SK-N-SH treated with all-trans-retinoic acid at 6 μM for 48 hours (cell line): ENCODE measurements around the gene ITGB3BP.

ENCODE experiments used
- ATAC-seq: fragments of 200-7000 bp; cut with Tn5 transposase; 3 replicates; pipeline ENCODE4 v1.9.1; 2020; ENCODE audit warnings: mild to moderate bottlenecking, moderate library complexity
- ARNTL ChIP-seq: fragments of 450-650 bp; formaldehyde crosslinking; IDR thresholded peaks from 2 replicates; pipeline ENCODE4 v1.5.0; 2020; ENCODE audit warnings: low read depth, mild to moderate bottlenecking, moderate library complexity, borderline replicate concordance
- BACH2 ChIP-seq: fragments of 250-450 bp; sonication (Bioruptor Pico); IDR thresholded peaks from 2 replicates; pipeline ENCODE4 v1.9.0; 2021; ENCODE audit warnings: mild to moderate bottlenecking, borderline replicate concordance
- CSDC2 ChIP-seq: fragments of 250-450 bp; sonication (Bioruptor Pico); IDR thresholded peaks from 2 replicates; pipeline ENCODE4 v1.5.0; 2020; ENCODE audit warnings: mild to moderate bottlenecking, moderate library complexity
- ESRRG ChIP-seq: fragments of 250-450 bp; sonication (Bioruptor Pico); IDR thresholded peaks from 2 replicates; pipeline ENCODE4 v1.6.1; 2021; ENCODE audit warnings: mild to moderate bottlenecking
- GLIS3 ChIP-seq: fragments of 250-450 bp; sonication (Bioruptor Pico); IDR thresholded peaks from 2 replicates; pipeline ENCODE4 v1.5.0; 2020; ENCODE audit warnings: mild to moderate bottlenecking, moderate library complexity
- ISL1 ChIP-seq: fragments of 250-450 bp; sonication (Bioruptor Pico); IDR thresholded peaks from 2 replicates; pipeline ENCODE4 v2.1.2; 2022; ENCODE audit warnings: mild to moderate bottlenecking, moderate library complexity
- OSR1 ChIP-seq: fragments of 250-450 bp; sonication (Bioruptor Pico); IDR thresholded peaks from 2 replicates; pipeline ENCODE4 v1.8.0; 2022; ENCODE audit warnings: moderate library complexity, mild to moderate bottlenecking, inconsistent platforms
- PPARA ChIP-seq: fragments of 250-450 bp; sonication (Bioruptor Pico); IDR thresholded peaks from 2 replicates; pipeline ENCODE4 v1.5.0; 2020; ENCODE audit warnings: mild to moderate bottlenecking, borderline replicate concordance
- SNAI2 ChIP-seq: fragments of 250-450 bp; sonication (Bioruptor Pico); IDR thresholded peaks from 2 replicates; pipeline ENCODE4 v1.5.0; 2020; ENCODE audit warnings: mild to moderate bottlenecking, moderate library complexity
- TOX ChIP-seq: fragments of 250-450 bp; sonication (Bioruptor Pico); IDR thresholded peaks from 2 replicates; pipeline ENCODE4 v1.8.0; 2021; ENCODE audit warnings: mild to moderate bottlenecking, moderate library complexity, borderline replicate concordance
- ZC3H10 ChIP-seq: fragments of 250-450 bp; sonication (Bioruptor Pico); IDR thresholded peaks from 2 replicates; pipeline ENCODE4 v1.5.1; 2021; ENCODE audit warnings: mild to moderate bottlenecking, moderate library complexity
- ZFP3 ChIP-seq: fragments of 250-450 bp; sonication (Bioruptor Pico); IDR thresholded peaks from 2 replicates; pipeline ENCODE4 v1.5.0; 2020; ENCODE audit warnings: mild to moderate bottlenecking, moderate library complexity
- ZFP30 ChIP-seq: fragments of 450-650 bp; formaldehyde crosslinking; IDR thresholded peaks from 2 replicates; pipeline ENCODE4 v1.5.0; 2022; ENCODE audit warnings: mild to moderate bottlenecking, moderate library complexity
- ZNF565 ChIP-seq: fragments of 450-650 bp; formaldehyde crosslinking; conservative IDR thresholded peaks from 2 replicates; pipeline ENCODE4 v1.5.0; 2020; ENCODE audit warnings: low read depth, mild to moderate bottlenecking, moderate library complexity
- ZNF70 ChIP-seq: fragments of 450-650 bp; formaldehyde crosslinking; IDR thresholded peaks from 2 replicates; pipeline ENCODE4 v1.5.0; 2020; ENCODE audit warnings: mild to moderate bottlenecking, moderate library complexity
- ZNF8 ChIP-seq: fragments of 450-650 bp; formaldehyde crosslinking; IDR thresholded peaks from 2 replicates; pipeline ENCODE4 v1.5.0; 2020; ENCODE audit warnings: mild to moderate bottlenecking, moderate library complexity
- TF ChIP-seq, protein P1 (sequence below): fragments of 250-450 bp; sonication (Bioruptor Pico); IDR thresholded peaks from 2 replicates; pipeline ENCODE4 v1.5.1; 2020; ENCODE audit warnings: low read depth, mild to moderate bottlenecking, moderate library complexity
- TF ChIP-seq, protein P2 (sequence below): fragments of 250-450 bp; sonication (Bioruptor Pico); IDR thresholded peaks from 2 replicates; pipeline ENCODE4 v1.5.1; 2021; ENCODE audit warnings: mild to moderate bottlenecking, moderate library complexity
- TF ChIP-seq, protein P3 (sequence below): fragments of 250-450 bp; sonication (Bioruptor Pico); IDR thresholded peaks from 2 replicates; pipeline ENCODE4 v1.8.0; 2021; ENCODE audit warnings: low read depth, mild to moderate bottlenecking, moderate library complexity, borderline replicate concordance
- TF ChIP-seq, protein P4 (sequence below): fragments of 250-450 bp; sonication (Bioruptor Pico); IDR thresholded peaks from 2 replicates; pipeline ENCODE4 v1.8.0; 2020; ENCODE audit warnings: mild to moderate bottlenecking, moderate library complexity, borderline replicate concordance
- TF ChIP-seq, protein P5 (sequence below): fragments of 250-450 bp; sonication (Bioruptor Pico); IDR thresholded peaks from 2 replicates; pipeline ENCODE4 v1.5.0; 2020; ENCODE audit warnings: mild to moderate bottlenecking, moderate library complexity

Gene ITGB3BP

DNA sequence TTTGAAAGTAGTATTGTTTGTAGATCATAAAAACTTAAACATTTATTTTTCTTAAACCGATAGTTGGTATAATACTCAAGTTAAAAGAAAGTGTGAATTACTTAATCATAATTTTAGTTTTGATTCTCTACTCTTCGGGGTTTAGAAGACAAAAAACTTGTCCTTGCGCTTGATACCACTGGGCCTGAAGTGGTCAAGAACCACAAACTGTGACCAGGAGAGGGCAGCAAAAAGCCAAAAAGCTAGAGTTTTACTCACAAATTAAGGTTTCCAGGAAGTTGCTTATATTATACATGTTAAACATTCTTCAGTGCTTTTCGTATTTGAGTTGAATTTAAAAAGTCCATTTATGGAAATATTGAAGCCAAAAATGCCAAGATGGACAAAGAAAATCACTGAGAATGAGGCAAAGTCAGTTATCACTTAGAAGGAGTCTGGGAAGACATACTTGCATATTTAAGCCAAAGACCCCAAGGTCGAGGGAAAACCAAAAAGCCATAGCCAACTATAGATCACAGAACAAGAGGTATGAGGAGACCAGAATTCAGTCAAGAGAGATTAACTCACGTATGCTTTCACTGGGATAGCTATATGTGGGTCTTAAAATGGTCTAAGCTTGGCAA, 34.5 kb upstream of the ITGB3BP start (continued):
- TF ChIP-seq, protein P1, sequence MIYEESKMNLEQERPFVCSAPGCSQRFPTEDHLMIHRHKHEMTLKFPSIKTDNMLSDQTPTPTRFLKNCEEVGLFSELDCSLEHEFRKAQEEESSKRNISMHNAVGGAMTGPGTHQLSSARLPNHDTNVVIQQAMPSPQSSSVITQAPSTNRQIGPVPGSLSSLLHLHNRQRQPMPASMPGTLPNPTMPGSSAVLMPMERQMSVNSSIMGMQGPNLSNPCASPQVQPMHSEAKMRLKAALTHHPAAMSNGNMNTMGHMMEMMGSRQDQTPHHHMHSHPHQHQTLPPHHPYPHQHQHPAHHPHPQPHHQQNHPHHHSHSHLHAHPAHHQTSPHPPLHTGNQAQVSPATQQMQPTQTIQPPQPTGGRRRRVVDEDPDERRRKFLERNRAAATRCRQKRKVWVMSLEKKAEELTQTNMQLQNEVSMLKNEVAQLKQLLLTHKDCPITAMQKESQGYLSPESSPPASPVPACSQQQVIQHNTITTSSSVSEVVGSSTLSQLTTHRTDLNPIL (CRISPR knock-in tag): no peak
- TF ChIP-seq, all 23 proteins: peak for 0

DNA sequence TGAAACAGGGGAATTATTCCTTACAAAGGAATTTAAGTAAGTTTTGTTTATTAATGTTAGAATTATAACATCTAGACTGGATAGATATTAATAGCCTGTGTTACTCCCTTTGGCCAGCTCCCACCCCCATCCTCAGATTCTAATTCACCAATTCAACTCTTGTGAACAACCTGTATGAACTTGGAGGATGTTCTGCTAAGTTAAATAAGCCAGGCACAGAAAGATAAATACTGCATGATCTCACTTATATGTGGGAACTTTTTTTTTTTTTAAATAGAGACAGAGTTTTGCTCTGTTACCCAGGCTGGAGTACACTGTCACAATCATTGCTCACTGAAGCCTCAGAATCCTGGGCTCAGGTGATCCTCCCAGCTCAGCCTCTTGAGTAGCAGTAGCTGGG, 32.5 kb upstream of the ITGB3BP start:
- no peak for ATAC-seq
- TF ChIP-seq ZNF8 (CRISPR knock-in tag) (no peak), GLIS3 (no peak), ZC3H10 (CRISPR knock-in tag) (no peak), ISL1 (no peak), ARNTL (no peak), ESRRG (CRISPR knock-in tag) (no peak), SNAI2 (no peak), ZFP30 (no peak), BACH2 (CRISPR knock-in tag) (no peak), ZNF70 (no peak), OSR1 (CRISPR knock-in tag) (no peak), CSDC2 (no peak), PPARA (CRISPR knock-in tag) (no peak)
- TF ChIP-seq, protein P2, sequence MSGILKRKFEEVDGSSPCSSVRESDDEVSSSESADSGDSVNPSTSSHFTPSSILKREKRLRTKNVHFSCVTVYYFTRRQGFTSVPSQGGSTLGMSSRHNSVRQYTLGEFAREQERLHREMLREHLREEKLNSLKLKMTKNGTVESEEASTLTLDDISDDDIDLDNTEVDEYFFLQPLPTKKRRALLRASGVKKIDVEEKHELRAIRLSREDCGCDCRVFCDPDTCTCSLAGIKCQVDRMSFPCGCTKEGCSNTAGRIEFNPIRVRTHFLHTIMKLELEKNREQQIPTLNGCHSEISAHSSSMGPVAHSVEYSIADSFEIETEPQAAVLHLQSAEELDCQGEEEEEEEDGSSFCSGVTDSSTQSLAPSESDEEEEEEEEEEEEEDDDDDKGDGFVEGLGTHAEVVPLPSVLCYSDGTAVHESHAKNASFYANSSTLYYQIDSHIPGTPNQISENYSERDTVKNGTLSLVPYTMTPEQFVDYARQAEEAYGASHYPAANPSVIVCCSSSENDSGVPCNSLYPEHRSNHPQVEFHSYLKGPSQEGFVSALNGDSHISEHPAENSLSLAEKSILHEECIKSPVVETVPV (CRISPR knock-in tag): no peak
- TF ChIP-seq, protein P3, sequence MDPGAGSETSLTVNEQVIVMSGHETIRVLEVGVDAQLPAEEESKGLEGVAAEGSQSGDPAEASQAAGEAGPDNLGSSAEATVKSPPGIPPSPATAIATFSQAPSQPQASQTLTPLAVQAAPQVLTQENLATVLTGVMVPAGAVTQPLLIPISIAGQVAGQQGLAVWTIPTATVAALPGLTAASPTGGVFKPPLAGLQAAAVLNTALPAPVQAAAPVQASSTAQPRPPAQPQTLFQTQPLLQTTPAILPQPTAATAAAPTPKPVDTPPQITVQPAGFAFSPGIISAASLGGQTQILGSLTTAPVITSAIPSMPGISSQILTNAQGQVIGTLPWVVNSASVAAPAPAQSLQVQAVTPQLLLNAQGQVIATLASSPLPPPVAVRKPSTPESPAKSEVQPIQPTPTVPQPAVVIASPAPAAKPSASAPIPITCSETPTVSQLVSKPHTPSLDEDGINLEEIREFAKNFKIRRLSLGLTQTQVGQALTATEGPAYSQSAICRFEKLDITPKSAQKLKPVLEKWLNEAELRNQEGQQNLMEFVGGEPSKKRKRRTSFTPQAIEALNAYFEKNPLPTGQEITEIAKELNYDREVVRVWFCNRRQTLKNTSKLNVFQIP (CRISPR knock-in tag): no peak
- TF ChIP-seq, protein P4, sequence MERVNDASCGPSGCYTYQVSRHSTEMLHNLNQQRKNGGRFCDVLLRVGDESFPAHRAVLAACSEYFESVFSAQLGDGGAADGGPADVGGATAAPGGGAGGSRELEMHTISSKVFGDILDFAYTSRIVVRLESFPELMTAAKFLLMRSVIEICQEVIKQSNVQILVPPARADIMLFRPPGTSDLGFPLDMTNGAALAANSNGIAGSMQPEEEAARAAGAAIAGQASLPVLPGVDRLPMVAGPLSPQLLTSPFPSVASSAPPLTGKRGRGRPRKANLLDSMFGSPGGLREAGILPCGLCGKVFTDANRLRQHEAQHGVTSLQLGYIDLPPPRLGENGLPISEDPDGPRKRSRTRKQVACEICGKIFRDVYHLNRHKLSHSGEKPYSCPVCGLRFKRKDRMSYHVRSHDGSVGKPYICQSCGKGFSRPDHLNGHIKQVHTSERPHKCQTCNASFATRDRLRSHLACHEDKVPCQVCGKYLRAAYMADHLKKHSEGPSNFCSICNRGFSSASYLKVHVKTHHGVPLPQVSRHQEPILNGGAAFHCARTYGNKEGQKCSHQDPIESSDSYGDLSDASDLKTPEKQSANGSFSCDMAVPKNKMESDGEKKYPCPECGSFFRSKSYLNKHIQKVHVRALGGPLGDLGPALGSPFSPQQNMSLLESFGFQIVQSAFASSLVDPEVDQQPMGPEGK: no peak
- TF ChIP-seq, protein P1 (CRISPR knock-in tag): no peak

DNA sequence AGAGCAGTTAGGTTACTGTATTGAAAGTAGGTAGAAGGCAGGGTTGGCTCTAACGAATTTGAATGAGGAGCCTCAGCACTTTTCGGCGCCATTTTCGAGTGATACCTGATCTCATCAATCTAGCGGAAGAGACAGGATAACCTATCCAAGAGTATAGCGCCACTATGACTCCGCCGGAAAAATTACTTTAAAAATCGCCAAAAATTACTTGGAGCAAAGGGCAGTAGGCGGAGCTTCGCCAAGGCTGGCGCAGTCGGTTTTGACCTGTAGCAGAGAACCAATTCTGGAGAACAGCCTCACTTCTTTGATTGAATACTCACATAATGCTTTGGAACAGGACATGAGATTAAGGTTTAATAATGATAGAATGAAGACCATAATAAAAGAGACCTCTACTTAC, 25.9 kb upstream of the ITGB3BP start:
- TF ChIP-seq TOX (CRISPR knock-in tag) (no peak), ZNF565 (no peak), CSDC2 (no peak), ZFP3 (CRISPR knock-in tag) (no peak), BACH2 (CRISPR knock-in tag) (no peak), PPARA (CRISPR knock-in tag) (no peak), ESRRG (CRISPR knock-in tag) (no peak), ZC3H10 (CRISPR knock-in tag) (no peak), ZNF8 (CRISPR knock-in tag) (no peak), ZNF70 (no peak), ISL1 (no peak), GLIS3 (no peak), SNAI2 (no peak)
- TF ChIP-seq, protein P2 (CRISPR knock-in tag): no peak
- TF ChIP-seq, protein P5, sequence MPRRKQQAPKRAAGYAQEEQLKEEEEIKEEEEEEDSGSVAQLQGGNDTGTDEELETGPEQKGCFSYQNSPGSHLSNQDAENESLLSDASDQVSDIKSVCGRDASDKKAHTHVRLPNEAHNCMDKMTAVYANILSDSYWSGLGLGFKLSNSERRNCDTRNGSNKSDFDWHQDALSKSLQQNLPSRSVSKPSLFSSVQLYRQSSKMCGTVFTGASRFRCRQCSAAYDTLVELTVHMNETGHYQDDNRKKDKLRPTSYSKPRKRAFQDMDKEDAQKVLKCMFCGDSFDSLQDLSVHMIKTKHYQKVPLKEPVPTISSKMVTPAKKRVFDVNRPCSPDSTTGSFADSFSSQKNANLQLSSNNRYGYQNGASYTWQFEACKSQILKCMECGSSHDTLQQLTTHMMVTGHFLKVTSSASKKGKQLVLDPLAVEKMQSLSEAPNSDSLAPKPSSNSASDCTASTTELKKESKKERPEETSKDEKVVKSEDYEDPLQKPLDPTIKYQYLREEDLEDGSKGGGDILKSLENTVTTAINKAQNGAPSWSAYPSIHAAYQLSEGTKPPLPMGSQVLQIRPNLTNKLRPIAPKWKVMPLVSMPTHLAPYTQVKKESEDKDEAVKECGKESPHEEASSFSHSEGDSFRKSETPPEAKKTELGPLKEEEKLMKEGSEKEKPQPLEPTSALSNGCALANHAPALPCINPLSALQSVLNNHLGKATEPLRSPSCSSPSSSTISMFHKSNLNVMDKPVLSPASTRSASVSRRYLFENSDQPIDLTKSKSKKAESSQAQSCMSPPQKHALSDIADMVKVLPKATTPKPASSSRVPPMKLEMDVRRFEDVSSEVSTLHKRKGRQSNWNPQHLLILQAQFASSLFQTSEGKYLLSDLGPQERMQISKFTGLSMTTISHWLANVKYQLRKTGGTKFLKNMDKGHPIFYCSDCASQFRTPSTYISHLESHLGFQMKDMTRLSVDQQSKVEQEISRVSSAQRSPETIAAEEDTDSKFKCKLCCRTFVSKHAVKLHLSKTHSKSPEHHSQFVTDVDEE (CRISPR knock-in tag): no peak
- TF ChIP-seq, protein P1 (CRISPR knock-in tag): no peak
- ATAC-seq: no peak
